22Rv1 (cell line): ENCODE data around the gene HMCES.

Experiments used
- H3K27ac ChIP-seq: fragments of 450-650 bp; 2 replicates; pipeline ENCODE4 v1.5.1; 2017
- ZFX ChIP-seq: fragments of 450-650 bp; IDR thresholded peaks from 2 replicates; pipeline ENCODE4 v1.6.1; 2017; ENCODE audit warnings: antibody characterized with exemption, borderline replicate concordance
- TF ChIP-seq, protein P1 (sequence below): fragments of 450-650 bp; IDR thresholded peaks from 2 replicates; pipeline ENCODE4 v1.5.1; 2017; ENCODE audit warnings: mild to moderate bottlenecking

The HMCES gene

DNA sequence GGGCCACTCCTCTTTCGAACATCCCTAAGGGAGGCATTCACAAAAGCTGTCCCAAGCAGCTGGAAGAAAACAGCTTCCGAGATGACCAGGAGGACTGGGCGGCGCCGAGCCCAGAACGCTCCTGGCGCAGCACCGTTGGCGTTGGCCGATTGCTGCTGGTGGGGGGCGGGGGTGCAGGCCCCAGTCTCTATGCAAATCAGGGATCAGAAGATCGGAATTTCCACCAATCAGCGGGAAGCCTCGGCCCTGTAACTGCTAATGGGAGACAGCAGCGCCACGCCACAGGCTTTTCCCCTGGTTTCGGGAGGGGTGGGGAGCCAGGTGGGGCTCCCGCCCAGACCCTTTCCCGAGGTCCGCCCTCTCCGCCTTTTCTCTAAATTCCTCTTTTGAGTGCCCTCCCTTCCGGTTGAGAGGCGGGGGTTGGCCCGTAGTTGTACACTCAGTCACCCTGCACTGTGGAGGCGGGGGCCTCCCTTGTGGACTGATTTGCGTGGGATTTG lies 27.0 kb downstream of the HMCES start:
- TF ChIP-seq, protein P1, sequence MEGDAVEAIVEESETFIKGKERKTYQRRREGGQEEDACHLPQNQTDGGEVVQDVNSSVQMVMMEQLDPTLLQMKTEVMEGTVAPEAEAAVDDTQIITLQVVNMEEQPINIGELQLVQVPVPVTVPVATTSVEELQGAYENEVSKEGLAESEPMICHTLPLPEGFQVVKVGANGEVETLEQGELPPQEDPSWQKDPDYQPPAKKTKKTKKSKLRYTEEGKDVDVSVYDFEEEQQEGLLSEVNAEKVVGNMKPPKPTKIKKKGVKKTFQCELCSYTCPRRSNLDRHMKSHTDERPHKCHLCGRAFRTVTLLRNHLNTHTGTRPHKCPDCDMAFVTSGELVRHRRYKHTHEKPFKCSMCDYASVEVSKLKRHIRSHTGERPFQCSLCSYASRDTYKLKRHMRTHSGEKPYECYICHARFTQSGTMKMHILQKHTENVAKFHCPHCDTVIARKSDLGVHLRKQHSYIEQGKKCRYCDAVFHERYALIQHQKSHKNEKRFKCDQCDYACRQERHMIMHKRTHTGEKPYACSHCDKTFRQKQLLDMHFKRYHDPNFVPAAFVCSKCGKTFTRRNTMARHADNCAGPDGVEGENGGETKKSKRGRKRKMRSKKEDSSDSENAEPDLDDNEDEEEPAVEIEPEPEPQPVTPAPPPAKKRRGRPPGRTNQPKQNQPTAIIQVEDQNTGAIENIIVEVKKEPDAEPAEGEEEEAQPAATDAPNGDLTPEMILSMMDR, result no peak
- TF ChIP-seq ZFX, result no peak
- no peak overlapping the region for H3K27ac ChIP-seq

DNA sequence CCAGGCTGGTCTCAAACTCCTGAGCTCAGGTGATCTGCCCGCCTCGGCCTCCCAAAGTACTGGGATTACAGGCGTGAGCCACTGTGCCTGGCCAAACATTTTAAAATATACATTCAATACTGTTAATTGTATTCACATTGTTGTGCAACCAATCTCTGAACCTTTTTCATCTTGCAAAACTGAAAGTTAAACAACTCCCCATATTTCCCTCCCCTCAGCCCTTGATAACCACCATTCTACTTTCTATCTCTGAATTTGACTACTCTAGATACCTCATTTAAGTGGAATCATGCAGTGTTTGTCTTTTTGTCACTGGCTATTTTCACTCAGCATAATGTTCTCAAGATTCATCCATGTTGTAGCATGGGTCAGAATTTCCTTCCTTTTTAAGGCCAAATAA lies 30.0 kb downstream of the HMCES start:
- H3K27ac ChIP-seq, result no peak overlapping the region
- no peak for TF ChIP-seq ZFX
- TF ChIP-seq, protein P1, result no peak

DNA sequence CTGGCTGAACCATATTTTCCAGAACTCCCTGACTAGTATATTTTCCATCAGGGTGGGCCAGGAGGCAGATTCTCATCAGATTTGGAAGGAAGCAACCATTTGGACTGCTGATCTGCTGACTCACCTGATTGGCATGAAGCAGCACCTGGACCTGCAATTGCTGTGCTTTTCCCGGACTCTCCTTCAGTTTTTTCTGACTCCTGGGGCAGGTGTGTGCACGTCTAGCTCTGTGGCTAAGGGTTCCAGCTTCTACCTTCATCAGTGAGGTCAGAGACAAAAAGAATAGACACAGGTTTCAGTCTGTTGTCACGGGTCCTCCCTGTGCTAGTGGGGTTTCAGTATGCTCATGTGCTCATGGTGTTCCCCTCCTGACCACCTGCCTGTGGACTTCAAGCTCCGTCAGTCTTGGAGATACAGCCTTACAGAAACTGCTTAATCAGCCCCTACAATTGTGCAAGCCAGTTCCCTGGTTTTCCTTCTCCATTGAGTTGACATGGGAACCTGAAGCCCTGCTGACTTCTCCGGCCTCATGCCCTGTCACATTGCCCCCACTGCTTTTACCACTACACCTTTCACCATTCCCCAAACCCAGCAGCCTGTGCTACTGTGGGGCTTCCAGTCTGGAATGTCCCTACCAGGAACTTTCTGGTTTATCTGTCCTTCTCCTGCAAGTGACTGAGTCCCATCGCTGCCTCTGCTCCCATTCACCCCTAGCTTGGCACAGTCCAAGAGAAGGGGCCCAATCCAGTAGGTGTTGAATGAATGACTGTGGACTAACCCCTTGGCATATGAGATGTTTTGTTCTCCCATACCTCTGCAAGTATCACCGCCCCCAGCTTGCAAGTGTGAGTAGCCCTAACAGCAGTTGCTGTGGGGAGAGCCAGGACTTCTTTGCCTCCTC lies 31.7 kb downstream of the HMCES start:
- TF ChIP-seq, protein P1, result no peak
- TF ChIP-seq ZFX, result no peak
- no peak overlapping the region for H3K27ac ChIP-seq

DNA sequence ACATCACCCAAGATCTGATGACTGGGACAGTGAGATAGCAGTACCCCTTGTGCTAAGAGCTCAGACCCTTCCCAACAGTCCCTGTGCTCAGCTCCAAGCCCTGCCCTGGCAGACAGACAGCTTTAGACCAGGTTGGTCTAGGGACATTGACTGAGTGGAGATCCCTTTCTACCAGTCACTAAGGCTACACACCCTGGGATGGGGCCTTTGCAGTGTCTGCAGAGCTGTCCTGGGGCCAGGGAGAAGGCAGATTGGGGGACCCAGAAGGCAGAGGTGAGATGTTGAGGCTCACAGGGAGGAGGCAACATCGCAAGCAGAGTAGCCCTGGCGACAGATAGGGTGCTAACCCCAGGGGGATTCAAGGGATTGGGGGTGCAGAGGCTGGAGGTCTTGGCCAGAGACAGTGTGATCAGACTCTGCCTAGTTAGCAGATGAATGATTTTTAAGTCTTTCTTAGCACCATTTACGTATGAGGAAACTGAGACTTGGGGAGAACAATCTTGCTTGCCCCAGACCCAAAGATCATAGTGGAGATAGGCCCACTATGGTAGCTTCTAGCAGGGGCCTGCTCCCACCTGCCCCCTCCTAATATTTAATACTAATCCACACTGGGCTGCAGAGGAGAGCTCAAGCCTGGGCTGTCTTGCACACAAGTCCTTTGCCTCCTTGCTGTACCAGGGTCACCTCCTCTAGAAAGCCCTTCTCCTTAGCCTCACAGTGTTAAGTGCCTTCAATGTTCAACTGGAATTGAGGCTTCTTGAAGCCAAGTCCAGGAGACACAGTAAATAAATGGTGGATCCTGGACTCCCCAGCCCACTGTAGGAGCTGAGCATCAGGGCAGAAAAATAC lies 32.6 kb downstream of the HMCES start:
- TF ChIP-seq, protein P1, result no peak
- no peak for TF ChIP-seq ZFX
- no peak overlapping the region for H3K27ac ChIP-seq

DNA sequence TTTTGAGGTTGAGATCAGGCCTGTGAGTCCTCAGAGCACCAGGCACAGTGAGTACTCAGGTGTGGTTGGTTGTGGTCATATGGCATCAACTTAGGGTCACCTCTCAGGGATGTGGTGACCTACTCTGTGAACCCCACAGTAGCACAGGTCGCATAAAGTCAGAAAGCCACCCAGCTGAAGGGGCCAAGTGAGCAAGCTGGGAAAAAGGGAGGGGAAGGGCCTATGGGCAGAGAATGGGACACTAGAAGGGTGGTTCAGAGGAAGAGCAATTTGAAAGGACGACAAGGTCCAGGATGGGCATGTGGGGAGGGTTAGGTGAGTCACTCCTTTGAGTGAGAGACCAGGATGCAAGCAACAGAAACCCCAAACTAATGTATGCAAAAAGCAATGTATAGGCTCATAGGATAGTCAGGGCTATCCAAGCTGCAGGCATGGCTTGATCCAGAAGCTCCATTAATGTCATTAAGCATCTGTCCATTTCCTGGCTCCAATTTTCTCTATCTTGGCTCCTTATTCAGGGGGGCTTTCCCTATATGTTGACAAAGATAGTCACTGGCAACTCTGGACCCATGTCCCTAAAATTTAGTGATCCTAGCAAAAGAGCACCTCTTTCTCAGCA lies 33.5 kb downstream of the HMCES start:
- peak overlapping the region; percentile 95 for H3K27ac ChIP-seq
- no peak for TF ChIP-seq ZFX
- TF ChIP-seq, protein P1, result no peak

DNA sequence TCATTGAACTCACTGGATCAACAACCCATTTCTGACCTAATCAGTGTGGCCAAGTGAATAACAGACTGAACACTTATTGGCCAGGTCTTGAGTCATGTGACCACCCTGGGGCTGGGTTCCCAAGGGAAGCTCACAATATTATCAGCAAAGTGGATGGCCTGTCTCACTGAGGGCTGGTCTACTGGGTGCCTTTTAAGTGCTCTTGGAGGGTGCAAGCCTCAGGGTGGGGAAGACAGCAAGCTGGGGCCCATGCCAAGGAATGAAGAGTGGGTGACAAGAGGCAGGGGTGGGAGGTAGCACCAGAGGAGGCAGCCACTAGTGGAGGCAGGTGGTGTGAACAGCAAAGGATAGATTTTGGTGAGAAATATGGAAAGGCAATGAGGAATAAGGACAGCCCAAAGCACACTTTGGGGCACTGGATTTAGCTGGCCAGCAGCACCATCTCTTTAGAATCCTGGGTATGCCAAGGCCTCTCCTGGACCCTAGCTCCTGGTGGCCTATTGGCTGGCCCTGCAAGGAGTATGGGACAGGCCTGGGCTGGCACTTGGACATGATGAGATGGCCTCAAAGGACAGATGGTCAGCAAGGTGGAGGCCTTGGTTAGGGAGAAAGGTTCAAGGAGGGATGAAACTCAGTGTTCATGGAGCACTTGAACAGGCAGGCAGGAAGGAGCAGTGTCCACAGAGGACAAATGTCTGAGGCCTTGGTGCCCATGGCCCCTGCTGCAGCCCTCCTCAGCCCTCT lies 34.2 kb downstream of the HMCES start:
- no peak for TF ChIP-seq ZFX
- TF ChIP-seq, protein P1, result no peak
- H3K27ac ChIP-seq, result peak overlapping the region; percentile 95
